HepG2 (cell line): ENCODE results near the gene TSNAXIP1. TPM values are rescaled to one million over a fixed set of nuclear protein-coding genes. Genes with fewer than 3 reads are reported as not detected.

Experiments
- BATF2 ChIP-seq: sonication (generic); formaldehyde crosslinking; IDR thresholded peaks from 2 replicates; pipeline ENCODE4 v1.8.0; 2022; ENCODE audit warnings: mild to moderate bottlenecking, missing genetic modification reagents, moderate library complexity
- DMTF1 ChIP-seq: sonication (generic); formaldehyde crosslinking; IDR thresholded peaks from 2 replicates; pipeline ENCODE4 v1.4.0; 2020; ENCODE audit warnings: mild to moderate bottlenecking, missing genetic modification reagents
- HMGXB3 ChIP-seq: sonication (generic); formaldehyde crosslinking; IDR thresholded peaks from 2 replicates; pipeline ENCODE4 v1.4.0; 2020; ENCODE audit warnings: missing genetic modification reagents, borderline replicate concordance
- HNRNPL ChIP-seq: fragments of 200-400 bp; formaldehyde crosslinking; IDR thresholded peaks from 2 replicates; pipeline ENCODE4 v1.6.1; 2017; ENCODE audit warnings: mild to moderate bottlenecking, low read depth, low read length
- JDP2 ChIP-seq: sonication (generic); formaldehyde crosslinking; IDR thresholded peaks from 2 replicates; pipeline ENCODE4 v1.8.1; 2022; ENCODE audit warnings: missing genetic modification reagents, borderline replicate concordance
- NBN ChIP-seq: fragments of 450-650 bp; conservative IDR thresholded peaks from 2 replicates; pipeline ENCODE4 v1.6.1; 2017
- NFKB2 ChIP-seq: sonication (generic); formaldehyde crosslinking; IDR thresholded peaks from 2 replicates; pipeline ENCODE4 v1.4.0; 2020; ENCODE audit warnings: missing genetic modification reagents, borderline replicate concordance
- NKX3-1 ChIP-seq: sonication (generic); formaldehyde crosslinking; IDR thresholded peaks from 2 replicates; pipeline ENCODE4 v1.5.0; 2020; ENCODE audit warnings: missing genetic modification reagents
- POLR2A ChIP-seq, 2 experiments: IDR thresholded peaks; 2 replicates each; pipeline ENCODE4 v1.6.1; 2011; ENCODE audit warnings: low read depth in 2 of 2, low read length in 2 of 2, mild to moderate bottlenecking in 1 of 2, moderate library complexity in 1 of 2; ENCODE audit not compliant: insufficient read depth in 1 of 2
- REST ChIP-seq, 2 experiments: IDR thresholded peaks; 2 replicates each; pipeline ENCODE4 v1.6.1; 2011 to 2012; ENCODE audit warnings: low read length in 2 of 2, borderline replicate concordance in 1 of 2, low read depth in 1 of 2, mild to moderate bottlenecking in 1 of 2, moderate library complexity in 1 of 2
- SRY ChIP-seq: sonication (generic); formaldehyde crosslinking; IDR thresholded peaks from 2 replicates; pipeline ENCODE4 v1.8.0; 2022; ENCODE audit warnings: mild to moderate bottlenecking, missing genetic modification reagents
- TMF1 ChIP-seq: sonication (generic); formaldehyde crosslinking; IDR thresholded peaks from 2 replicates; pipeline ENCODE4 v1.8.1; 2022; ENCODE audit warnings: low read depth, missing genetic modification reagents
- ZBTB8A ChIP-seq: sonication (generic); formaldehyde crosslinking; IDR thresholded peaks from 2 replicates; pipeline ENCODE4 v1.4.0; 2020; ENCODE audit warnings: mild to moderate bottlenecking, low read depth, missing genetic modification reagents, borderline replicate concordance
- ZNF703 ChIP-seq: sonication (generic); formaldehyde crosslinking; IDR thresholded peaks from 2 replicates; pipeline ENCODE4 v1.5.1; 2020; ENCODE audit warnings: missing genetic modification reagents, mild to moderate bottlenecking, moderate library complexity, borderline replicate concordance
- ZNF784 ChIP-seq: sonication (generic); formaldehyde crosslinking; IDR thresholded peaks from 2 replicates; pipeline ENCODE4 v1.5.1; 2020; ENCODE audit warnings: missing genetic modification reagents, mild to moderate bottlenecking, borderline replicate concordance
- polyA plus RNA-seq, 8 experiments: library from polyadenylated mRNA; depleted of rRNA in 3 of 8; stranded (reverse) in 7 of 8; unstranded in 1 of 8; fragments of >200 nt; fragmentation: Illumina TruSeq in 4 of 8; extraction: Trizol in 4 of 8; gene quantifications; 2 replicates each; pipeline versions ENCODE4 v1.2.1 to v1.2.3, GENCODE V29; 2011 to 2016; ENCODE audit warnings: low read depth in 4 of 8, missing spikeins in 1 of 8, mixed read lengths in 1 of 8; ENCODE audit not compliant: insufficient read depth in 1 of 8
- total RNA-seq, 5 experiments: library from RNA; depleted of rRNA; stranded (reverse); fragments of >200 nt; fragmentation: Illumina TruSeq; extraction: Trizol; gene quantifications; 2 replicates each; pipeline ENCODE4 v1.2.3, GENCODE V29; 2016; ENCODE audit warnings: low read depth in 1 of 5

The TSNAXIP1 gene
- total and polyA plus RNA-seq, 2 of the 13 experiments (the other 11 are each of a cell fraction or from before 2014, with no cell fraction given) = 0.37 to 0.86 TPM

GRCh38 chr16:67842509-67843342, 36.0 kb downstream of the TSNAXIP1 start (continued):
- TF ChIP-seq BATF2 (CRISPR knock-in tag) (0 out of 2 replicates have a peak, but pooled peaks have one; percentile 69), NFKB2 (CRISPR knock-in tag) (no peak), DMTF1 (CRISPR knock-in tag) (no peak), TMF1 (peak; percentile 12; the same call in 1 of the 2 replicates), ZNF784 (CRISPR knock-in tag) (peak; percentile 96), NBN (no peak), HMGXB3 (CRISPR knock-in tag) (no peak), JDP2 (CRISPR knock-in tag) (peak; percentile 59; the same call in 1 of the 2 replicates), SRY (CRISPR knock-in tag) (no peak; the same call in 1 of the 2 replicates), POLR2A (IDR thresholded peaks at IDR 0.05; ENCODE audit: insufficient read depth in 1 of 2, low read depth in 2 of 2, low read length in 2 of 2) (no peak; a peak in 1 of 4 replicates), ZBTB8A (no peak), REST (IDR thresholded peaks at IDR 0.05; ENCODE audit: borderline replicate concordance in 1 of 2, low read depth in 1 of 2, low read length in 2 of 2) (no peak), NKX3-1 (no peak), ZNF703 (CRISPR knock-in tag) (no peak), HNRNPL (no peak)
